ENCODE results near the gene USP34. TPM values are rescaled to one million over a fixed set of nuclear protein-coding genes. Genes with fewer than 3 reads are reported as not detected.
A peak's percentile ranks its signal among the peaks of the same experiment; 100 is the strongest.
"Not testable (repeated sequence)": the region's sequence is repeated elsewhere in the genome, so short reads cannot be mapped to it uniquely, and the experiment has no call there.

USP34 gene
- total RNA-seq, 1 donor: 154 TPM

GRCh38 chr2:61396005-61396404, 74.9 kb downstream of the USP34 start:
- no peak for TF ChIP-seq CTCF (IDR thresholded peaks at IDR 0.05; ENCODE audit: insufficient read depth, low read depth, low read length)
- H3K4me3 ChIP-seq (ENCODE audit: low read depth, low read length): no peak overlapping the region
- DNase-seq (ENCODE audit: low read depth): no peak

GRCh38 chr2:61387588-61387987, 83.3 kb downstream of the USP34 start:
- H3K4me3 ChIP-seq (ENCODE audit: low read depth, low read length); DNase-seq (ENCODE audit: low read depth): not testable (repeated sequence)

GRCh38 chr2:61380882-61381197, 90.0 kb downstream of the USP34 start:
- not testable (repeated sequence) for DNase-seq (ENCODE audit: low read depth); H3K4me3 ChIP-seq (ENCODE audit: low read depth, low read length)

GRCh38 chr2:61380056-61380881, 90.6 kb downstream of the USP34 start:
- TF ChIP-seq CTCF (IDR thresholded peaks at IDR 0.05; ENCODE audit: insufficient read depth, low read depth, low read length): no peak
- peak; percentile 82 for DNase-seq (ENCODE audit: low read depth)
- no peak overlapping the region for H3K4me3 ChIP-seq (ENCODE audit: low read depth, low read length)

- DNase-seq (ENCODE audit: low read depth): no peak
- no peak for TF ChIP-seq CTCF (IDR thresholded peaks at IDR 0.05; ENCODE audit: insufficient read depth, low read depth, low read length)
These were observed 91.4 kb downstream of the USP34 start for GRCh38 chr2:61379521-61379920.

GRCh38 chr2:61378281-61378680, 92.6 kb downstream of the USP34 start:
- H3K4me3 ChIP-seq (ENCODE audit: low read depth, low read length): no peak overlapping the region
- DNase-seq (ENCODE audit: low read depth): no peak
- TF ChIP-seq CTCF (IDR thresholded peaks at IDR 0.05; ENCODE audit: insufficient read depth, low read depth, low read length): no peak

More at GRCh38 chr2:61379521-61379920, 91.4 kb downstream of the USP34 start:
- H3K4me3 ChIP-seq (ENCODE audit: low read depth, low read length): no peak overlapping the region

- no peak for TF ChIP-seq CTCF (IDR thresholded peaks at IDR 0.05; ENCODE audit: insufficient read depth, low read depth, low read length)
- H3K4me3 ChIP-seq (ENCODE audit: low read depth, low read length): no peak overlapping the region
- DNase-seq (ENCODE audit: low read depth): no peak
These were observed 93.8 kb downstream of the USP34 start for GRCh38 chr2:61377046-61377445.

GRCh38 chr2:61376211-61376610, 94.7 kb downstream of the USP34 start:
- no peak overlapping the region for H3K4me3 ChIP-seq (ENCODE audit: low read depth, low read length)
- no peak for TF ChIP-seq CTCF (IDR thresholded peaks at IDR 0.05; ENCODE audit: insufficient read depth, low read depth, low read length)
- DNase-seq (ENCODE audit: low read depth): no peak
